ENCODE results near the gene OR6K6. TPM values are rescaled to one million over a fixed set of nuclear protein-coding genes. Genes with fewer than 3 reads are reported as not detected.

Gene OR6K6
- total RNA-seq, 2 experiments from 2014 or later: not detected

DNA sequence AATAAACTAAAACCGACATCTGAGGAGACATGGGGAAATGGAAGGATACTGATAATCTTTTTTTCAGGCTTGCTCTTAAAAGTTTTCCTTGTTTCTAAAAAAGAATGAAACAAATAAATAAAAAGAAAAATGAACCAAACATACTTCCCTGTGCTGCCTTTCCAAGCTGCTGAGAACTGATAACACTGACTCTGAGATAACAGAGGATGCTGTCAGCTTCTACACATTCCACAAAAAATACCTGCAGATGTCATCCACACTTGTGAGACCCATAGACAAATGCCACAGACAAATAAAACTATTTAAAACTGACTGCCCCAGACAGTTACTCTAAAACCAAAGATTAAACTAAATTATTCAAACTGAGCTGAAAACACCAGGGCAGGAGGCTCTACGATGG is 22.0 kb upstream of the OR6K6 start:
- Mint-ChIP-seq H3K9me3 (ENCODE audit: low read depth) (no peaks in the 10 kb centered on the region), H3K36me3 (ENCODE audit: low read depth) (no peaks in the 10 kb centered on the region), H3K4me3 (no peak overlapping the region), H3K27ac (no peak overlapping the region), H3K27me3 (peaks cover 9% of the 10 kb centered on the region), H3K4me1 (no peaks in the 10 kb centered on the region)
- intact Hi-C loops (cut with DNase I, micrococcal nuclease): no loop called here
- ChIA-PET POLR2A (no interaction called here), CTCF (no interaction called here)
- DNase-seq (no peak), ATAC-seq (no peak)

GRCh38 chr1:158735848-158736247 is 18.7 kb upstream of the OR6K6 start:
- no peak for ATAC-seq
- Mint-ChIP-seq H3K4me3 (no peak overlapping the region), H3K4me1 (no peaks in the 10 kb centered on the region), H3K27ac (no peak overlapping the region), H3K27me3 (peaks cover 17% of the 10 kb centered on the region), H3K36me3 (ENCODE audit: low read depth) (no peaks in the 10 kb centered on the region), H3K9me3 (ENCODE audit: low read depth) (no peaks in the 10 kb centered on the region)
- ChIA-PET POLR2A (no interaction called here), CTCF (no interaction called here)
- intact Hi-C loops (cut with DNase I, micrococcal nuclease): no loop called here
- DNase-seq: no peak

- Mint-ChIP-seq H3K27ac (no peak overlapping the region), H3K4me3 (no peak overlapping the region), H3K36me3 (ENCODE audit: low read depth) (no peaks in the 10 kb centered on the region), H3K4me1 (no peaks in the 10 kb centered on the region), H3K27me3 (peaks cover 11% of the 10 kb centered on the region), H3K9me3 (ENCODE audit: low read depth) (no peaks in the 10 kb centered on the region)
- no peak for DNase-seq
- CTCF ChIA-PET: no interaction called here
- POLR2A ChIA-PET: no interaction called here
- no peak for ATAC-seq
- intact Hi-C loops (cut with DNase I, micrococcal nuclease): no loop called here
These were observed 2.3 kb upstream of the OR6K6 start for GRCh38 chr1:158752155-158752712.

GRCh38 chr1:158771950-158772866 is 17.7 kb downstream of the OR6K6 start, which contains the start of gene OR6N1:
TSS of gene OR6N1 (minus strand) at chr1:158772195. CDS start at chr1:158766682, 5,513 bp downstream.
- no peak within 1 kb of the TSS for H3K27ac Mint-ChIP-seq
- CTCF ChIA-PET: no interaction called here
- H3K4me3 Mint-ChIP-seq: no peak within 1 kb of the TSS
- peaks cover 12% of the 10 kb centered on the region for H3K27me3 Mint-ChIP-seq
- no peaks in the 10 kb centered on the region for H3K36me3 Mint-ChIP-seq (ENCODE audit: low read depth)
- POLR2A ChIA-PET: no interaction called here
- DNase-seq: no peak
- no peaks in the 10 kb centered on the region for H3K4me1 Mint-ChIP-seq
- ATAC-seq: no peak
- intact Hi-C loops (cut with DNase I, micrococcal nuclease): no loop called here
- no peaks in the 10 kb centered on the region for H3K9me3 Mint-ChIP-seq (ENCODE audit: low read depth)

GRCh38 chr1:158781104-158781503 is 26.6 kb downstream of the OR6K6 start, which contains the start of gene OR6N2:
TSS of gene OR6N2 (minus strand) at chr1:158781204. CDS start at chr1:158777635, 3,569 bp downstream.
- CTCF ChIA-PET: no interaction called here
- Mint-ChIP-seq H3K4me3 (no peak within 1 kb of the TSS), H3K27ac (no peak within 1 kb of the TSS), H3K36me3 (ENCODE audit: low read depth) (no peaks in the 10 kb centered on the region), H3K9me3 (ENCODE audit: low read depth) (no peaks in the 10 kb centered on the region), H3K27me3 (peaks cover 8% of the 10 kb centered on the region), H3K4me1 (no peaks in the 10 kb centered on the region)
- intact Hi-C loops (cut with DNase I, micrococcal nuclease): loop anchor here in 1 of 2 experiments (2.0 kb wide), 1 partner anchor 20 kb away; no protein-coding TSS in a partner anchor
- DNase-seq: no peak
- POLR2A ChIA-PET: no interaction called here
- no peak for ATAC-seq

DNA sequence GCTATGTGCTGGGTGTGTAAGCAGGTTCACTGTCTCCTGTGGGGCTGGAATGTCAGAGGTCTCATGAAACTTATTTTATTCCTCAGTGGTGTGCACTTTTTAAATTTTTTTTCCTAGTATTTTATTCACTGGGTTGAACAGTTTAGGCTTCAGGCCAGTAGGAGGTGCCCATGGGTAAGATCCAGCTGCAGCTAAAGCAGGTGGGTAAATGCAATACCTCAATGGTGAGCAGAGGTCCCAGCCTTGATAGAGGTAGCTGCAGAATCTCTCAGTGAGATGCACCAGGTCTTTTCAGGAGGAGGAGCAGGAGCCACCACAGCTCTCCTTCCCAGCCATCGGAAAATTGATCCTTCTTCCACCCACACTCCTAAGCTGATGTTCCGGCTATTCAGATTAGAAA is 39.1 kb downstream of the OR6K6 start:
- intact Hi-C loops (cut with DNase I, micrococcal nuclease): loop anchor here (1.0 to 10.0 kb wide), 3 partner anchors 204 to 281 kb away; partner anchors contain the start of gene AIM2 (in 1 of the 2)
- CTCF ChIA-PET: interaction anchor here (1.3 to 4.2 kb wide), 3 partner anchors 176 to 278 kb away, joined by 3 to 14 read pairs (median 13); no protein-coding TSS in a partner anchor
- H3K36me3 Mint-ChIP-seq (ENCODE audit: low read depth): no peaks in the 10 kb centered on the region
- H3K27ac Mint-ChIP-seq: no peak overlapping the region
- peaks cover 5% of the 10 kb centered on the region for H3K27me3 Mint-ChIP-seq
- no peak overlapping the region for H3K4me3 Mint-ChIP-seq
- POLR2A ChIA-PET: no interaction called here
- H3K4me1 Mint-ChIP-seq: no peaks in the 10 kb centered on the region
- ATAC-seq: peak; percentile 36
- DNase-seq: peak; percentile 51
- no peaks in the 10 kb centered on the region for H3K9me3 Mint-ChIP-seq (ENCODE audit: low read depth)

- peaks cover 5% of the 10 kb centered on the region for H3K27me3 Mint-ChIP-seq
- POLR2A ChIA-PET: no interaction called here
- intact Hi-C loops (cut with DNase I, micrococcal nuclease): loop anchor here in 1 of 2 experiments (5.0 to 10.0 kb wide), 2 partner anchors 203 to 281 kb away; partner anchors contain the start of gene AIM2
- H3K36me3 Mint-ChIP-seq (ENCODE audit: low read depth): no peaks in the 10 kb centered on the region
- peaks cover 2% of the 10 kb centered on the region for H3K4me1 Mint-ChIP-seq
- no peak for DNase-seq
- CTCF ChIA-PET: interaction anchor here (1.3 to 4.2 kb wide), 3 partner anchors 175 to 277 kb away, joined by 3 to 14 read pairs (median 13); no protein-coding TSS in a partner anchor
- no peak for ATAC-seq
- H3K4me3 Mint-ChIP-seq: no peak overlapping the region
- no peak overlapping the region for H3K27ac Mint-ChIP-seq
- H3K9me3 Mint-ChIP-seq (ENCODE audit: low read depth): no peaks in the 10 kb centered on the region
These were observed 39.7 kb downstream of the OR6K6 start for GRCh38 chr1:158794247-158794646.

- no peak for DNase-seq
- intact Hi-C loops (cut with DNase I, micrococcal nuclease): loop anchor here (2.0 to 10.0 kb wide), 2 partner anchors 270 to 276 kb away; partner anchors contain the start of gene AIM2 (in 1 of the 2)
- Mint-ChIP-seq H3K27me3 (peaks cover 22% of the 10 kb centered on the region), H3K27ac (no peak overlapping the region), H3K4me3 (no peak overlapping the region), H3K36me3 (ENCODE audit: low read depth) (no peaks in the 10 kb centered on the region), H3K4me1 (peaks cover 11% of the 10 kb centered on the region), H3K9me3 (ENCODE audit: low read depth) (no peaks in the 10 kb centered on the region)
- ChIA-PET CTCF (no interaction called here), POLR2A (no interaction called here)
- ATAC-seq: no peak
These were observed 44.0 kb downstream of the OR6K6 start for GRCh38 chr1:158798531-158798930.

- ATAC-seq (peak; percentile 92), DNase-seq (peak; percentile 18)
- Mint-ChIP-seq H3K27me3 (peaks cover 23% of the 10 kb centered on the region), H3K4me1 (peaks cover 11% of the 10 kb centered on the region), H3K27ac (no peak overlapping the region), H3K36me3 (ENCODE audit: low read depth) (no peaks in the 10 kb centered on the region), H3K4me3 (no peak overlapping the region), H3K9me3 (ENCODE audit: low read depth) (no peaks in the 10 kb centered on the region)
- intact Hi-C loops (cut with DNase I, micrococcal nuclease): loop anchor here (2.0 to 10.0 kb wide), 2 partner anchors 269 to 275 kb away; partner anchors contain the start of gene AIM2 (in 1 of the 2)
- ChIA-PET CTCF (interaction anchor here (0.6 kb wide), 1 partner anchor 290 kb away, joined by 3 read pairs; no protein-coding TSS in a partner anchor), POLR2A (no interaction called here)
These were observed 45.2 kb downstream of the OR6K6 start for GRCh38 chr1:158799689-158800088.

DNA sequence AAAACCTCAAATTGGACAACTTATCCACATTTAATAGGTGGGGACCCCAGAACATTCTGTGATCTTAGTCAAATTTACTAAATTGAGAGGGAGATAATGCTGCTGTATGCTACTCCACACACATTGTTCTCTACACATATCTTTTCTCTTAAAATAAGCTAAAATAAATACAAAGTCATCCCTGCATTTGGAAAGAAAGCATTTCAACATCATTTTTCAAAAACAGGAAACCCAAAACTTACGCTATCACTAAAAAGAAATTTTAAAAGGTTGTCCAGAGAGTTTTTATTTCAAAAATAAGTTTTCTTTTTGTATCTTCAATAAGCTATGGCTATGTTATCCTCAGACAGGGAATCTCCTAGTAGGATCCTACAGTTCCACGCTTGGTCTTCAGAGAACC is 46.0 kb downstream of the OR6K6 start:
- Mint-ChIP-seq H3K27me3 (peaks cover 23% of the 10 kb centered on the region), H3K36me3 (ENCODE audit: low read depth) (no peaks in the 10 kb centered on the region), H3K4me3 (no peak overlapping the region), H3K27ac (no peak overlapping the region), H3K9me3 (ENCODE audit: low read depth) (no peaks in the 10 kb centered on the region), H3K4me1 (peaks cover 11% of the 10 kb centered on the region)
- intact Hi-C loops (cut with DNase I, micrococcal nuclease): no loop called here
- ChIA-PET CTCF (no interaction called here), POLR2A (no interaction called here)
- DNase-seq: no peak
- ATAC-seq: no peak

DNA sequence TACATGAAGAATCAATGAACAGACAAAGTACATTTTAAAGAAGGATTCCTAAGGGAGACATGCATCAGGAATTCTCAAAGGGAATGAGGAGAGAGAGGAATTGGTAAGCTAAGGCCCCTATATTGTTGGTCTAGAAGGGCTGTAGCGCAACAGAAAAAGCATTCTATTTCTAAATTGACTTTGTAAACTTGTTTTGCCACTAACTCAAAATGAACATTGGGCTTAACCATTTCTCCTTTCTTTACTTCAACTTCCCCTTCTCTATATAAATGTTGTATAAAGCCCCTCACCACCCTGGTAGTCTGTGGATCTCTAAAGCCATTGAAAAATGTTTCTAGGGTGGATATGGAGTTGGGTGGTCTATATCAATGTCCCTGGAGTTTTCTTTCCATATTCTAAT is 46.9 kb downstream of the OR6K6 start:
- Mint-ChIP-seq H3K36me3 (ENCODE audit: low read depth) (no peaks in the 10 kb centered on the region), H3K4me1 (peaks cover 11% of the 10 kb centered on the region), H3K4me3 (no peak overlapping the region), H3K27ac (no peak overlapping the region), H3K9me3 (ENCODE audit: low read depth) (no peaks in the 10 kb centered on the region), H3K27me3 (peaks cover 23% of the 10 kb centered on the region)
- intact Hi-C loops (cut with DNase I, micrococcal nuclease): no loop called here
- CTCF ChIA-PET: no interaction called here
- ATAC-seq: no peak
- DNase-seq: no peak
- POLR2A ChIA-PET: no interaction called here

All from activated CD4-positive, alpha-beta T cell treated with anti-CD3 and anti-CD28 coated beads for 36 hours (primary cell).